Mesothelial cell of epicardium (in vitro differentiated cells): ENCODE results near the gene SUPT20H. TPM values are rescaled to one million over a fixed set of nuclear protein-coding genes. Genes with fewer than 3 reads are reported as not detected.

Source experiments
- DNase-seq, 2 experiments: peaks; one replicate each; pipeline ENCODE4 v3.0.0; 2021; ENCODE audit warnings: low spot score in 2 of 2; ENCODE audit not compliant: unreplicated experiment in 2 of 2
- H3K27ac Mint-ChIP-seq: 2 replicates; pipeline ENCODE4 v1.8.0; 2021; ENCODE audit warnings: mixed read lengths
- H3K27me3 Mint-ChIP-seq: 2 replicates; pipeline ENCODE4 v1.8.0; 2021; ENCODE audit warnings: low read depth, mixed read lengths
- H3K36me3 Mint-ChIP-seq: 2 replicates; pipeline ENCODE4 v1.8.0; 2021; ENCODE audit warnings: mixed read lengths
- H3K4me1 Mint-ChIP-seq: 2 replicates; pipeline ENCODE4 v1.8.0; 2021; ENCODE audit warnings: mixed read lengths
- H3K4me3 Mint-ChIP-seq: 2 replicates; pipeline ENCODE4 v1.8.0; 2021; ENCODE audit warnings: mild to moderate bottlenecking, moderate library complexity, mixed read lengths
- H3K9me3 Mint-ChIP-seq: 2 replicates; pipeline ENCODE4 v1.8.0; 2021; ENCODE audit warnings: mixed read lengths
- total RNA-seq: library from RNA; stranded (reverse); gene quantifications from 3 replicates; pipeline ENCODE4 v1.2.1, GENCODE V29; 2021
- TF ChIP-seq, protein P1 (sequence below): fragments of 200-600 bp; sonication (generic); IDR thresholded peaks from one replicate; pipeline ENCODE4 v1.5.0; 2021; ENCODE audit warnings: antibody characterized with exemption; ENCODE audit not compliant: unreplicated experiment

Gene SUPT20H
- total RNA-seq, 1 donor from 2014 or later = 99.6 TPM

DNA sequence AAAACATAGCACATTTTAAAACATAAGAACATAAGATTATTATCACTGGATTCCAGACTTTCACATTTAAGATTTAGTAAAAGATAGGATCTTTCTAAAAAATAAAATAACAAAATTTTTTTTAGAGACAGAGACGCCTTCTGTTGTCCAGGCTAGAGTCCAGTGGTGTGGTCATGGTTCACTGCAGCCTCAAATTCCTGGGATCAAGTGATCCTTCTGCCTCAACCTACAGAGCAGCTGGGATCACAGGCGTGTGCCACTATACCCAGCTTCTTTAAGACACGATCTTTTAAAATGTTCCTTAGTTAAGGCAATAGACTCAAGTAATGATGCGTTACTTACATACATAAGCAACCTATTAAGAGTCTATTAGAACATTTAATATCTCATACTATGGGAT lies 93.1 kb downstream of the SUPT20H start:
- Mint-ChIP-seq H3K27me3 (no peaks in the 10 kb centered on the region), H3K4me1 (peaks cover 4% of the 10 kb centered on the region), H3K36me3 (peaks cover 40% of the 10 kb centered on the region), H3K9me3 (no peaks in the 10 kb centered on the region), H3K4me3 (no peak overlapping the region), H3K27ac (no peak overlapping the region)
- DNase-seq = no peak
- TF ChIP-seq, protein P1, sequence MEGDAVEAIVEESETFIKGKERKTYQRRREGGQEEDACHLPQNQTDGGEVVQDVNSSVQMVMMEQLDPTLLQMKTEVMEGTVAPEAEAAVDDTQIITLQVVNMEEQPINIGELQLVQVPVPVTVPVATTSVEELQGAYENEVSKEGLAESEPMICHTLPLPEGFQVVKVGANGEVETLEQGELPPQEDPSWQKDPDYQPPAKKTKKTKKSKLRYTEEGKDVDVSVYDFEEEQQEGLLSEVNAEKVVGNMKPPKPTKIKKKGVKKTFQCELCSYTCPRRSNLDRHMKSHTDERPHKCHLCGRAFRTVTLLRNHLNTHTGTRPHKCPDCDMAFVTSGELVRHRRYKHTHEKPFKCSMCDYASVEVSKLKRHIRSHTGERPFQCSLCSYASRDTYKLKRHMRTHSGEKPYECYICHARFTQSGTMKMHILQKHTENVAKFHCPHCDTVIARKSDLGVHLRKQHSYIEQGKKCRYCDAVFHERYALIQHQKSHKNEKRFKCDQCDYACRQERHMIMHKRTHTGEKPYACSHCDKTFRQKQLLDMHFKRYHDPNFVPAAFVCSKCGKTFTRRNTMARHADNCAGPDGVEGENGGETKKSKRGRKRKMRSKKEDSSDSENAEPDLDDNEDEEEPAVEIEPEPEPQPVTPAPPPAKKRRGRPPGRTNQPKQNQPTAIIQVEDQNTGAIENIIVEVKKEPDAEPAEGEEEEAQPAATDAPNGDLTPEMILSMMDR = no peak

DNA sequence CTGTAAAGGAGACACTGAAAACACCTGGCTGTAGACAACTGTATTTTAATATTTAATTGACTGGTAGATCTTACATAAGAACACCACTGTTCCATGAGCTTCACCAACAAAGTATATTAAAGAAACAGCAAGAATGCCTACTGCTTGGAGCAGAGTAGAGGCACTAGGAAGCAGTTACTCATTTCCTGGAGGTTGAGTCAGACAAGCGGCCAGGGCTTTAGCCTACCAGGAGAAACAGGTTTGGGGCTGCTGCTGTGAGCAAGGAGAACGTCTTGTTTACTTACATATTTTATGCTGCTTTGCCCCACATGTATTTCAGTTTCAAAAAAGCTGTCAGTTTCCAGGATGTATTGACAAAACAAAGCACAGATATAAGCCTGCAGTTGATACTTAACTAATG lies 93.7 kb downstream of the SUPT20H start:
- Mint-ChIP-seq H3K27me3 (no peaks in the 10 kb centered on the region), H3K4me3 (no peak overlapping the region), H3K9me3 (no peaks in the 10 kb centered on the region), H3K4me1 (peaks cover 4% of the 10 kb centered on the region), H3K27ac (no peak overlapping the region), H3K36me3 (peaks cover 43% of the 10 kb centered on the region)
- DNase-seq = no peak
- TF ChIP-seq, protein P1 = no peak

DNA sequence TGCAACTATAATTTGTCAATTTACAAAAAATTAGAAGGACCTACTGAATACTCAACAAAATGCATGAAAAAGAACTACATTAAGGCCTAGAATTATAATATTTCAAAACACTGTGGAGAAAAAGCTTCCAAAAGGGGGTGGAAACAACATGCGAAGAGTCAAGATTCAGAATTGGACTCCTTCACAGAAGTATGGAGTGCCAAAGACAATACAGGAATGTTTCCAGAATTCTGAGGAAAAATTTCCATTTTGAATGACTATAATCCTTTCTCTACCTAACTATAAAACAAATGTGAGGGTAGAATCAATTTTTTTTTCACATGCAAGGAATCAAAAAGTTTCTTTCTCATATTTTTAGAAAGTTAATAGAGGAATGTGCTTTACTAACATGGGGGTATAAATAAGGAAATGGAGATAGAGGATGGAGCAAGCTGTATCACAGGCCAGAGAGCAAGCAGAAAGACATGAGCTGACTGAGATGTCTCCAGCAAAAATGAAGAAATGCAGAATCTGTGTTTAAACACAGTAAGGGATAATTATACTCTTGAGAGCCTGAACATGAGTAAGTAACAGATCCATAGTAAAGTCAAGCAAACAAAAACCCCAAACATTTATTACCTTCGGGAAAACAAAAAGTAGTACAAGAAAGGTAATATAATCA lies 99.9 kb downstream of the SUPT20H start:
- TF ChIP-seq, protein P1 = no peak
- peak overlapping the region; percentile 6 for H3K27ac Mint-ChIP-seq

More for the DNA sequence above, 99.9 kb downstream of the SUPT20H start:
- Mint-ChIP-seq H3K4me3 (no peak overlapping the region), H3K9me3 (no peaks in the 10 kb centered on the region), H3K36me3 (peaks cover 54% of the 10 kb centered on the region), H3K4me1 (no peaks in the 10 kb centered on the region), H3K27me3 (no peaks in the 10 kb centered on the region)
- DNase-seq = no peak

Other genes with a start within 250 kb of the SUPT20H start
- 13.6 to 14.1 TPM (median 14.0 TPM) in 3 replicates for gene RFXAP, start 240.5 kb downstream of the SUPT20H start, total RNA-seq
- 30.9 to 32.3 TPM (median 31.9 TPM) in 3 replicates for gene SMAD9, start 139.4 kb downstream of the SUPT20H start, total RNA-seq
- gene ALG5, start 60.3 kb downstream of the SUPT20H start, total RNA-seq = 27.1 to 30.7 TPM (median 27.2 TPM) in 3 replicates
- 47.6 to 55.7 TPM (median 51.0 TPM) in 3 replicates for gene EXOSC8, start 58.9 kb downstream of the SUPT20H start, total RNA-seq
- gene CSNK1A1L, start 46.0 kb upstream of the SUPT20H start, total RNA-seq = not detected in 3 replicates